ENCODE measurements around the gene MTHFD2.

MTHFD2 gene

DNA sequence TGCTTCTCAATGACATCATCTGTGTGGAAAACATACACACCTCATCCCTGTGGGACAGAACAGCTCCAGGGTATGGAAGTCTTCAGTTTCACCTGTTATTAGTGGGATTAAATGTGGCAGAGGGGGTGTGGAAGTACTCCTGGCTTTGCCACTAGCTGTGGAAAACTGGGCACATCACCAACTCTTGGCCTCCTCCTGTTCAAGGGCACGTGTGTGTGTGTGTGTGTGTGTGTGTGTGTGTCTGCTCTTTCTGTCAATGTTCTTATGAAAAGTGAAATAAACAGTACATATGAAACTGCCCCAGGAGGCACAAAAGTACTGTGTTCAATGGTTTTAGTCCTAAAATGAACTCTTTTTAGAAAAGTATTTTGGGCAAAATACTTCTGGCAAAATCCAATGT lies 65.9 kb downstream of the MTHFD2 start:
- no peak for DNase-seq (ENCODE audit: low read depth)

DNA sequence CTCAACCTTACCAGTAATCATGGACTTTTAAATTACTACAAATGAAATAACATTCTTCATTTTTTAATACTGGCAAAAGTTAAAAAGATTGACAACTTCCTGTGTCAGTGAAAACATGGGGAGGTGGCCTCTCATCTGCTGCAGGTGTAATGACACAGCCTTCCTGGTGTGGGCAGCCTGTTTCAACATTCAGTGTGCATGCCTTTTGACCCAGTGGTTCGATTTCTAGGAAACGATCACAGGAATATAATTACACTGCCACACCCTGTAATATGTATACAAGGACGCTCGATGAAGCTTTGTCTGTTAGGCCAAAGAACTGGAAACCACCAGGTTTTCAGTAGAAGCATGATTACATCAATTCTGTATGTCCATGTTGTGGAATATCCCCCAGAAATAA lies 68.7 kb downstream of the MTHFD2 start:
- no peak for DNase-seq (ENCODE audit: low read depth)
